GM21528 (cell line): ENCODE measurements around the gene SSBP3.
"Not testable (repeated sequence)": the region's sequence is repeated elsewhere in the genome, so short reads cannot be mapped to it uniquely, and the experiment has no call there.

Source experiments
- ATAC-seq: cut with Tn5 transposase; IDR thresholded peaks from one replicate; pipeline ENCODE4 v1.9.1; 2021; ENCODE audit warnings: mild to moderate bottlenecking, moderate library complexity; ENCODE audit not compliant: unreplicated experiment, low FRiP score

SSBP3 gene

GRCh38 chr1:54229281-54229891, 176.8 kb downstream of the SSBP3 start:
- no peak for ATAC-seq

GRCh38 chr1:54228638-54229079, 177.5 kb downstream of the SSBP3 start:
- no peak for ATAC-seq

- ATAC-seq, result no peak
These were observed 178.3 kb downstream of the SSBP3 start for GRCh38 chr1:54227891-54228310.

GRCh38 chr1:54227091-54227602, 179.0 kb downstream of the SSBP3 start:
- ATAC-seq, result no peak

- ATAC-seq, result no peak
These were observed 180.1 kb downstream of the SSBP3 start for GRCh38 chr1:54225986-54226559.

- no peak for ATAC-seq
These were observed 180.8 kb downstream of the SSBP3 start for GRCh38 chr1:54225378-54225777.

- no peak for ATAC-seq
These were observed 182.0 kb downstream of the SSBP3 start for GRCh38 chr1:54224233-54224632.

- no peak for ATAC-seq
These were observed 182.6 kb downstream of the SSBP3 start for GRCh38 chr1:54223441-54224202.

- no peak for ATAC-seq
These were observed 183.5 kb downstream of the SSBP3 start for GRCh38 chr1:54222711-54223110.

- ATAC-seq, result no peak
These were observed 184.2 kb downstream of the SSBP3 start for GRCh38 chr1:54221867-54222484.

GRCh38 chr1:54221113-54221834, 184.9 kb downstream of the SSBP3 start:
- ATAC-seq, result no peak

- ATAC-seq, result no peak
These were observed 186.0 kb downstream of the SSBP3 start for GRCh38 chr1:54220004-54220811.

- no peak for ATAC-seq
These were observed 186.5 kb downstream of the SSBP3 start for GRCh38 chr1:54219688-54220003.

GRCh38 chr1:54218883-54219687, 187.1 kb downstream of the SSBP3 start:
- ATAC-seq, result no peak

- no peak for ATAC-seq
These were observed 190.7 kb downstream of the SSBP3 start for GRCh38 chr1:54215523-54215922.

- no peak for ATAC-seq
These were observed 193.3 kb downstream of the SSBP3 start for GRCh38 chr1:54212872-54213271.

GRCh38 chr1:54207896-54208295, 198.3 kb downstream of the SSBP3 start:
- ATAC-seq, result not testable (repeated sequence)

- ATAC-seq, result no peak
These were observed 198.9 kb downstream of the SSBP3 start for GRCh38 chr1:54207287-54207686.

- ATAC-seq, result no peak
These were observed 202.0 kb downstream of the SSBP3 start for GRCh38 chr1:54204199-54204598.
